Measurements from ENCODE around the gene ELL.

Gene ELL

DNA sequence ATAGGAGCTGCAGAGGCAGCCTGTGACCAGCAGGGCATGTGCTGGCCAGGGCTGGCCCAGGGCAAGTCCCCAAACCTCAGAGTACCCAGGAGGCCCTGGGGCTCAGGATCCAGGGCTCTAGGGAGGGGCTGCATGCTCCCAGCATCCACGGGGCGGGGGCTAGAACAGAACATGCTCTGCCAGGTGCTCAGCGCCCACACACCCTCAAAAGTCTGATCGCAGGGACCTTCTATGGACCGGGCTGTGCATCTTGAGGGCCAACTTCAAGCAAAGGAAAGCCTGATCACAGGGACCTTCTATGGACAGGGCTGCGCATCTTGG lies 33.5 kb downstream of the ELL start:
- Histone ChIP-seq H3K27me3 (ENCODE audit: control insufficient read depth in 1 of 2, insufficient read depth in 2 of 2, low read length in 2 of 2) (no peaks in the 10 kb centered on the region), H3K4me1 (ENCODE audit: control insufficient read depth, insufficient read depth, low read length) (peaks cover 61% of the 10 kb centered on the region), H3K9ac (ENCODE audit: low read length in 2 of 2) (peak overlapping the region in 1 of 2 donors; percentile 21), H3K4me3 (ENCODE audit: low read length in 2 of 2) (peak overlapping the region in 1 of 2 donors; percentile 8), H3K27ac (ENCODE audit: low read length) (no peak overlapping the region), H3K9me3 (ENCODE audit: control insufficient read depth in 2 of 2, low read length in 2 of 2) (no peaks in the 10 kb centered on the region), H3K36me3 (ENCODE audit: control insufficient read depth in 2 of 2, insufficient read depth in 2 of 2, low read length in 2 of 2) (no peaks in the 10 kb centered on the region)

DNA sequence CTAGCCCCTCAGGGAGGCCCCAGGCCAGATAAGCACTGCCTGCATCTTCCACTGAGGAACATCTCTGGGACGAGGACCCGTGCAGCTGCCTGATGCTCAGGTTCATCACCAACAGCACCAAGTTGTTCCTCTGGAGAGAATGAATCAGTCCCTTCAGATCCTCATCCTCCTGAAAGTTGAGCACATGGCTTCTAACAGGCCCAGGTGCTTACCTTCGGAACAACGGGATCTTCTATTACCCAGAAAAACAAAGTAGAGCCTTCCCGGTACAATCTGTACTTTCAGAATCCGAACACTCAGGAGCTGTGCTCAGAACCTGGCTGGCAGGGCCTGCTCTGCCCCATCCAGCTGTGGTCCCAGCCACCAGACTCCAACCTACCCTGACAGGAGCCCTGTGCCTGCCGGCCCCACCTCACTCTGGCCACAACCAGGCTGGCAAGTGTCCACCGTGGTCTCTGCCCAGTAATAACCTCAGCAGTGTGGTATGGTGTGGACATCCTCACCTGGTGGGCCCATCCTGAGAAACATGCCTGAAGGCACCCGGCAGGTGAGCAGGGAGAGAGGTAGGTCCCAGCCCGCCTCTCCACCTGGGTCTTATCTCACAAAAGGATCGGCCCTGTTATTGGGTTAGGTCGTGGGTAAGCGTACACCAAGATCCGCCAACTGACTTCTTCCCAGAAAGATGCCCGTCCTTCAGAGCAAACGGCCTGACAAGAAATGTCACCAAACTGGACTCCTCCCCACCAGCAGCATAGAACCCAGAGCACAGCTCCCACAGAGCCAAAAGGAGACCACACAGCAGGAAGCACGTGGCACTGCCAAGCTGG lies 34.1 kb downstream of the ELL start:
- peaks cover 62% of the 10 kb centered on the region for H3K4me1 ChIP-seq (ENCODE audit: control insufficient read depth, insufficient read depth, low read length)
- H3K9ac ChIP-seq (ENCODE audit: low read length in 2 of 2): no peak overlapping the region
- H3K36me3 ChIP-seq (ENCODE audit: control insufficient read depth in 2 of 2, insufficient read depth in 2 of 2, low read length in 2 of 2): no peaks in the 10 kb centered on the region
- H3K4me3 ChIP-seq (ENCODE audit: low read length in 2 of 2): peak overlapping the region in 1 of 2 donors; percentile 8
- H3K27me3 ChIP-seq (ENCODE audit: control insufficient read depth in 1 of 2, insufficient read depth in 2 of 2, low read length in 2 of 2): no peaks in the 10 kb centered on the region
- no peak overlapping the region for H3K27ac ChIP-seq (ENCODE audit: low read length)
- no peaks in the 10 kb centered on the region for H3K9me3 ChIP-seq (ENCODE audit: control insufficient read depth in 2 of 2, low read length in 2 of 2)

DNA sequence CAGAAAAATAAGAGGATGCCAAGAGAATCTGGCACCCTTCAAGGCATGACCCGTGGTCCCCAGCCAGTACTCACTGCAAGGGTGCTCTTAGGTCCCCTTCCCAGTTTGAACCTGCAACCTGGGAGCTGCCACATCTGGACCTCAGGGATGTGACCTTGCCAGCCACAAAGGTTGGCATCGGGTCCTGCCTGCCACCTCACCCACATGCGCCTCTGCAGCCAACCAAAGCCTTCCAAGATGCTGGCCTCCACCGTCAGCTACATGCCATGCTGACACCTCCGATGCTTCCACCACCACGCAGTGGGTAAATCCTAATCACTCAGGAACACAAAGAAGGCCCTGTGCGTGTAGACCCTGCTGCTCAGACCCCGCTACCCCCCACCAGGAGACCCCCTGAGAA lies 35.1 kb downstream of the ELL start:
- no peak overlapping the region for H3K4me3 ChIP-seq (ENCODE audit: low read length in 2 of 2)
- no peak overlapping the region for H3K27ac ChIP-seq (ENCODE audit: low read length)

DNA sequence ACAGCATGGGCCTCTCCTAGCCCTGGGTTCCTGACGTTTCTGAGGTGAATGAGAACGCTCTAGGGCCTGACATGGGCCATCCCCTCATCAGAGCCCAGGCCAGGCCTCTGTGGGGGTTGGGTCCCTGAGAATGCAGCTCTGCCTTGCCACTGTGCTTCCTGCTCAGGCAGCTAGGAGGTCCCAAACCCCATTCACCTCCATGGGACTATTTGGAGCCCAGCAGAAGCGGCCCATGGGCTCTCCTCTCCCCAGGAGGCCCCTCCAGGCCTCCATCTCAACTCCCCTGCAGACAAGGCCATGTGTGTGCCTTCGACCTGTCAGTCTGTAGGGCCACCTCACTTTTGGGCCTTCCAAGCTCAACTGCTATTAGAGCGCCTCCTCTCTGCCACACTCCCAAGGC lies 36.9 kb downstream of the ELL start:
- Histone ChIP-seq H3K4me3 (ENCODE audit: low read length in 2 of 2) (no peak overlapping the region), H3K4me1 (ENCODE audit: control insufficient read depth, insufficient read depth, low read length) (peaks cover 64% of the 10 kb centered on the region), H3K27ac (ENCODE audit: low read length) (no peak overlapping the region), H3K27me3 (ENCODE audit: control insufficient read depth in 1 of 2, insufficient read depth in 2 of 2, low read length in 2 of 2) (no peaks in the 10 kb centered on the region), H3K9me3 (ENCODE audit: control insufficient read depth in 2 of 2, low read length in 2 of 2) (no peaks in the 10 kb centered on the region), H3K9ac (ENCODE audit: low read length in 2 of 2) (no peak overlapping the region), H3K36me3 (ENCODE audit: control insufficient read depth in 2 of 2, insufficient read depth in 2 of 2, low read length in 2 of 2) (no peaks in the 10 kb centered on the region)

More for the DNA sequence above, 35.1 kb downstream of the ELL start:
- Histone ChIP-seq H3K27me3 (ENCODE audit: control insufficient read depth in 1 of 2, insufficient read depth in 2 of 2, low read length in 2 of 2) (no peaks in the 10 kb centered on the region), H3K4me1 (ENCODE audit: control insufficient read depth, insufficient read depth, low read length) (peaks cover 55% of the 10 kb centered on the region), H3K9me3 (ENCODE audit: control insufficient read depth in 2 of 2, low read length in 2 of 2) (no peaks in the 10 kb centered on the region), H3K36me3 (ENCODE audit: control insufficient read depth in 2 of 2, insufficient read depth in 2 of 2, low read length in 2 of 2) (no peaks in the 10 kb centered on the region), H3K9ac (ENCODE audit: low read length in 2 of 2) (no peak overlapping the region)

DNA sequence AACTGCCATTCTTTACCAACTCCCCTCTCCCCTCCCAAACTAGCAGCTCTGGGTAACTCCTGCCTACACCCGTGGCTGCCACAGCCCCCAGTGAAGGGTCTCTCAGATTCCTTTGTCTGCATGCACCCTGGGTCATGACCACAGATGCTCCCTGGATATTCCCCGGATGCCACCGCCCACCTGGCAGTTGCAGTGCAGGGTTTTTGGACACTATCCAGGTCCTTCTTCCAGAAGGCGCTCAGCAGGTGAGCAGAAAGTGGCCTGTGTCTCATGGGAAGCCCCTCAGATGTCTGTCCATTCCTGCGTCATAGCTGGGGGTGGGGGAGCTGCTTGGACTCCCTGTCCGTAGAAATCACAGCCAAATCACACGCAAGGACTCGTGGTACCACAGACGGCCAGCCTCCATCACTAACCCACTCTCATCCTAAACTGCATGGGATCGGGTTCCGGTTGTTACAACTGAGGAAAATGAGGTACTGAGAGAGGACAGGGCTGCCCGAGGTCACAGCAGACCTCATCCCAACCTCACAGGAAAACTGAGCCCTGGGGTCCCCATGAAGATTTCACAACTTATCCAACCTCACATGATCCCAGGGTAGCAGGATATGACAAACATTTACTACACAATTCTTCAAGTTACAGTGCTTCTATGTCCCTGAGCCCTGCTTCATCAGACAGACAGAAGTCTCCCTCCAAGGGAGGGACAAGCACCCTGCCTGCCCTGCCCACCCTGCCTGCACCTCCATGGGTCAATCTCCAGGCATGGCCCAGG lies 38.6 kb downstream of the ELL start:
- H3K9ac ChIP-seq (ENCODE audit: low read length in 2 of 2): no peak overlapping the region
- H3K27me3 ChIP-seq (ENCODE audit: control insufficient read depth in 1 of 2, insufficient read depth in 2 of 2, low read length in 2 of 2): no peaks in the 10 kb centered on the region
- no peak overlapping the region for H3K27ac ChIP-seq (ENCODE audit: low read length)
- H3K4me3 ChIP-seq (ENCODE audit: low read length in 2 of 2): no peak overlapping the region
- no peaks in the 10 kb centered on the region for H3K9me3 ChIP-seq (ENCODE audit: control insufficient read depth in 2 of 2, low read length in 2 of 2)
- no peaks in the 10 kb centered on the region for H3K36me3 ChIP-seq (ENCODE audit: control insufficient read depth in 2 of 2, insufficient read depth in 2 of 2, low read length in 2 of 2)
- H3K4me1 ChIP-seq (ENCODE audit: control insufficient read depth, insufficient read depth, low read length): peaks cover 63% of the 10 kb centered on the region

DNA sequence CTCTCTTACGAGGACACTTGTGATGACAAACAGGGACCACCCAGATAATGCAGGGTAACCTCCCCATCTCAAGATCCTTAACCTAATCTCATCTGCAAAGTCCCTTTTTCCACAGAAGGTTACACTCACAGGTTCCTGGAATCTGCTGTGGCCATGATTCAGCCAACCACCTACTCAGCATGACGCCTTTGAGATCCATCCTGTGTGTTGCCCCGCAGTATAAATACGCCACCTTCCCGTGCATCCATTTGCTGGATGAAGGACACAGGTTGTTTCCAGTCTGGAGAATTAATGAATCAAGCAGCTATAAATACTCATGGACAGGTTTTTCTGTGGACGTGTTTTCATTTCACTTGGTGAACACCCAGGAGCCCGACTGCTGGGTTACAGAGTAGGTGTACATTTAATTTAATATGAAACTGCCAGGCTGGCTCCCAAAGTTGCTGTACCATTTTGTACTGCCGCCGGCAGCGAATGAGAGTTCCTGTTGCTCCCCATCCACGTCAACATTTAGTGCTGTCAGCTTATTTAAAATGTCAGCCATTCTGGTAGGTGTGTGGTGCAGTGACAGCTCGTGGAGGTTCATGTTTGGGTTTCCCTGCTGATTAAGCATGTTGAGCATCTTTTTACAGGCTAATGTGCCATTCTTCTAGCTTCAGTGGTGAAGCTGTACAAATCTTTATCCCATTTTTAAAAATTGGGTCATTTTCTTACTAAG lies 40.2 kb downstream of the ELL start:
- Histone ChIP-seq H3K27ac (ENCODE audit: low read length) (no peak overlapping the region), H3K4me1 (ENCODE audit: control insufficient read depth, insufficient read depth, low read length) (peaks cover 58% of the 10 kb centered on the region), H3K36me3 (ENCODE audit: control insufficient read depth in 2 of 2, insufficient read depth in 2 of 2, low read length in 2 of 2) (peaks cover 0 to 3% of the 10 kb centered on the region in 2 donors), H3K9me3 (ENCODE audit: control insufficient read depth in 2 of 2, low read length in 2 of 2) (no peaks in the 10 kb centered on the region), H3K27me3 (ENCODE audit: control insufficient read depth in 1 of 2, insufficient read depth in 2 of 2, low read length in 2 of 2) (no peaks in the 10 kb centered on the region), H3K9ac (ENCODE audit: low read length in 2 of 2) (no peak overlapping the region), H3K4me3 (ENCODE audit: low read length in 2 of 2) (no peak overlapping the region)

DNA sequence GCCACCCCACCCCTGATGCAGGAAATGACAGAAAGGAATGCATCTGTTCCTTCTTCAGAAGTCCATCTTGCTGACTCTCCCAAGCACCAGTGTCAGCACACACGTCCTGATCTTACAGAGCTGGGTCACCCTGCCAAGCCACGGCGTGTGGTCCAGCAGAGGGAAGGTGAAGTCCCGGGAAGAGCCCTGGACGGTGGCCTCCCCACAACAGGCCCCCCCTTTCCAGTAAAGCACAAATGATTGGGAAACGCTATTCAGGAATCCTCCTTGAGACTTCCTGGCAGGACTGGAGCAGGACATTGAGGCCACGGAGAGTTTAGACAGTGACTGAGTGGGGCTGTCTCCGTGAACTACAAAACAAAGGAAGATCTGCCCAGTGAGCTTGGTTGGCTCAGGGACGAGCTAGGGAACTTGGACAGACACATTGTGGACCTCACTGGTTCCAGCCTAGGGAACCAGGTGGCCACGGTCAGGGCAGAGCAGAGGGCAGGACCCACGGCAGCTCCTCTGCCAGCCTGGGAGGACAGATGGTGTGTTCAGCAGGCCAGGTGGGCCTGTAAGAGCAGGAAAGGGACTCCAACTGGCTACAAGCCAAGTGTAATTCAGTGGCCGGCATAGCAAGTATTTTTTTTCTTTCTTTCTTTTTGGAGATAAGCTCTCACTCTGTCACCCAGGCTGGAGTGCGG lies 41.7 kb downstream of the ELL start:
- Histone ChIP-seq H3K9me3 (ENCODE audit: control insufficient read depth in 2 of 2, low read length in 2 of 2) (no peaks in the 10 kb centered on the region), H3K4me3 (ENCODE audit: low read length in 2 of 2) (peak overlapping the region in 1 of 2 donors; percentile 40), H3K4me1 (ENCODE audit: control insufficient read depth, insufficient read depth, low read length) (peaks cover 46% of the 10 kb centered on the region), H3K27me3 (ENCODE audit: control insufficient read depth in 1 of 2, insufficient read depth in 2 of 2, low read length in 2 of 2) (no peaks in the 10 kb centered on the region), H3K36me3 (ENCODE audit: control insufficient read depth in 2 of 2, insufficient read depth in 2 of 2, low read length in 2 of 2) (peaks cover 0 to 3% of the 10 kb centered on the region in 2 donors), H3K9ac (ENCODE audit: low read length in 2 of 2) (peak overlapping the region; percentile 21 to 23), H3K27ac (ENCODE audit: low read length) (peak overlapping the region; percentile 62)

DNA sequence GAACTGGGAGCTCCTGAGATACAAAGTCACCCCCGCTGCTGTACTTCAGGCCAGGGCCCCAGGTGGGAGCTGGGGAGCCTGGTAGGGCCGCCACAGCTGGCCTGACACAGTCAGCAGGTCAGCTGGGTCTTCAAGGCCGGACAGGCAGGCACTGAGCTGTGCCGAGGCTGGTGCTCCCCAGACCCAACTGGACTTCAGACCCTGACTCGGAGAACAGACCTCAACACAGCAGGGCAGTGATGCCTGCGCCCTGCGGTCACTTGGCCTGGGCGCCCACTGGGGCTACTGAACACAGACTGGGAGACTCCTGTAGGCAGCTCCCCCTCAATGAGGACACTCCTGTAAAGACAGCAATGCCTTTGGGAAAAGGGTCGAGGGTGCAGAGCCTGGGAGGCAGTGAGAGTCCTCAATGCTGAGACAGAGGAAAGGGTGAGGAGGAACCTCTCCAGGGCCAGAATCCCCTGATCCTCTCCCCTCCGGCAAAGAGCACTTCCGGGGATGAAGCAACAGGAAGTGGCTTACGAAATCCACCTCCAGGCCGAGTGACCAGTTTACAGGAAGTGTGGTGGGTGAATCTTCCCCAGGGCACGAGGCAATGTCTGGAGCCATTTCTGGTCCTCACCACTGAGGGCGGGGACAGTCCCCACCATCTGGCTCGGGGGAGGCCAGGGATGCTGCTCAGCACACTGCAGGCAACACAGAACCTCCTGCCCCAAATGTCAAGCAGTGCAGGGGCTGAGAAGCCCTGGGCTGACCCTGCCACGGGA lies 43.1 kb downstream of the ELL start:
- Histone ChIP-seq H3K36me3 (ENCODE audit: control insufficient read depth in 2 of 2, insufficient read depth in 2 of 2, low read length in 2 of 2) (peaks cover 0 to 3% of the 10 kb centered on the region in 2 donors), H3K27ac (ENCODE audit: low read length) (peak overlapping the region; percentile 49), H3K9ac (ENCODE audit: low read length in 2 of 2) (no peak overlapping the region), H3K9me3 (ENCODE audit: control insufficient read depth in 2 of 2, low read length in 2 of 2) (no peaks in the 10 kb centered on the region), H3K27me3 (ENCODE audit: control insufficient read depth in 1 of 2, insufficient read depth in 2 of 2, low read length in 2 of 2) (no peaks in the 10 kb centered on the region), H3K4me1 (ENCODE audit: control insufficient read depth, insufficient read depth, low read length) (peaks cover 42% of the 10 kb centered on the region), H3K4me3 (ENCODE audit: low read length in 2 of 2) (no peak overlapping the region)

DNA sequence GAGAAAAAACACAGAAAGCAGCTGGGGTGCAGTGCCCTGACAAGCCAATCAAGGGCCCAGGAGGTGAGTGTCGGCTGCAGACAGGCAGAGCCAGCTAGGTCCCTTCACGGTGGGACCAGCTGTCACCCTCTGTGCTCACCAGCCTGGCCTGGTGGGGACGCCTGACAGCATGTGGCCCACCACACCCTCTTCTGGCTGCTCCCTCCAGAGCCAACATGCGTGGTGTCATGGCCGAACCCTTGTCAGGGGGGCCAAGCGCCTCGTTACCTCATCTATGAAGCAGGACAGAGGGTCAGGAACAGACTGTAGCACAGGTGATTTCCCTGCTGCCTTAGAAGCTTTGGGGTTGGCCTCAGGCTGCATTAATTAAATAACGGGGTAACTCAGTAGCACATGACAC lies 43.9 kb downstream of the ELL start:
- Histone ChIP-seq H3K36me3 (ENCODE audit: control insufficient read depth in 2 of 2, insufficient read depth in 2 of 2, low read length in 2 of 2) (peaks cover 0 to 3% of the 10 kb centered on the region in 2 donors), H3K9ac (ENCODE audit: low read length in 2 of 2) (no peak overlapping the region), H3K4me3 (ENCODE audit: low read length in 2 of 2) (no peak overlapping the region), H3K27me3 (ENCODE audit: control insufficient read depth in 1 of 2, insufficient read depth in 2 of 2, low read length in 2 of 2) (no peaks in the 10 kb centered on the region), H3K27ac (ENCODE audit: low read length) (peak overlapping the region; percentile 49), H3K4me1 (ENCODE audit: control insufficient read depth, insufficient read depth, low read length) (peaks cover 41% of the 10 kb centered on the region), H3K9me3 (ENCODE audit: control insufficient read depth in 2 of 2, low read length in 2 of 2) (no peaks in the 10 kb centered on the region)
